Adrenal gland (tissue), 5 donors: ENCODE data around the gene LRRC8E.
A peak's percentile ranks its signal among the peaks of the same experiment; 100 is the strongest.

Experiments used
- POLR2A ChIP-seq, 2 donors: fragments of 450-650 bp; IDR thresholded peaks; one replicate each; pipeline ENCODE4 v1.6.1; 2017; ENCODE audit warnings: antibody characterized with exemption in 2 of 2, mild to moderate bottlenecking in 2 of 2, moderate library complexity in 1 of 2
- TF ChIP-seq, protein P1 (sequence below), 6 experiments: fragments of 450-650 bp in 4 of 6; fragments of 200-600 bp in 2 of 6; sonication (generic) in 1 of 6; IDR thresholded peaks; 1 replicate in 5 of 6; 2 replicates in 1 of 6; pipeline versions ENCODE4 v1.5.1 to v1.8.0; 2016 to 2021; ENCODE audit warnings: antibody characterized with exemption in 6 of 6, mild to moderate bottlenecking in 2 of 6, moderate library complexity in 1 of 6
- donor health status: DM: no; HTN: no; CAD: no.

DNA sequence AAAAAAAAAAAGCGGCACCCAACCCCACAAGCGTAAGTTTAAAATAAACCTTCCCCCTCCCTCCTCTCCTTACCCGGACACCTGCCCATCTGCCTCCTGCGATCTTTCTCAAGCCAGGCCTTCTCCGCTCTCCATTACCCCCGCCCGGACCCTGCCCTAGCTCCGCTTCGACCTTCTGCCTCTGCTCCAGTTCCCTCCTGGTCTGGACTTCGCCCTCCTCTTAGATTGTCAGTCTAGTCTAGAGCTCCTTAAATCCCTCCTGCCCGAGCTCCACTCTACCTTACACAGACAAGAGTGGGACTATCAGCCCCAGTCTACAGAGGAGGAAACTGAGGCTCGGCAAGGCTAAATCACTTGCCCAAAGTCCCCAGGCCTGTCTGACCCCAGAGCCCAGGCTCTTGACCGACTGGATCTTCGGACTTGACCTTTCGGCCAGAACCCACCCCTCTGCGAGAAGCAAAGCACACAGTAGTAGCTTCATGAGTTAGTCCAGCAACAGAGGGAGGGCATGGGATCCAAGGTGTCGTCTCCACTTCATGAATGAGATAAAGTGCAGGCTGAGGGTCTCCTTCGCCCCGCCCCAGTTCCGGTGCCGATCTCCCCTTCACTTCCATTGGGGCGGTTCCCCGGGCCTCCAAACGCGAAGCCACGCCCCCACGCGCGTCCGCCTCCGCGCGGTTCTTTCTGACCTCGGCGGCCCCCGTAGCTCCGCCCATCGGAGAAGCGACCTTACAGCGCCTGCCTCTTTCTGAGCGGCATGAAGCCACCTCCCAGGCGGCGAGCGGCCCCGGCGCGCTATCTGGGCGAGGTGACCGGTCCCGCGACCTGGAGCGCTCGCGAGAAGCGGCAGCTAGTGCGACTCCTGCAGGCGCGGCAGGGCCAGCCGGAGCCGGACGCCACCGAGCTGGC is 31.6 kb downstream of the LRRC8E start, which contains the start of gene SNAPC2:
- TF ChIP-seq, protein P1, sequence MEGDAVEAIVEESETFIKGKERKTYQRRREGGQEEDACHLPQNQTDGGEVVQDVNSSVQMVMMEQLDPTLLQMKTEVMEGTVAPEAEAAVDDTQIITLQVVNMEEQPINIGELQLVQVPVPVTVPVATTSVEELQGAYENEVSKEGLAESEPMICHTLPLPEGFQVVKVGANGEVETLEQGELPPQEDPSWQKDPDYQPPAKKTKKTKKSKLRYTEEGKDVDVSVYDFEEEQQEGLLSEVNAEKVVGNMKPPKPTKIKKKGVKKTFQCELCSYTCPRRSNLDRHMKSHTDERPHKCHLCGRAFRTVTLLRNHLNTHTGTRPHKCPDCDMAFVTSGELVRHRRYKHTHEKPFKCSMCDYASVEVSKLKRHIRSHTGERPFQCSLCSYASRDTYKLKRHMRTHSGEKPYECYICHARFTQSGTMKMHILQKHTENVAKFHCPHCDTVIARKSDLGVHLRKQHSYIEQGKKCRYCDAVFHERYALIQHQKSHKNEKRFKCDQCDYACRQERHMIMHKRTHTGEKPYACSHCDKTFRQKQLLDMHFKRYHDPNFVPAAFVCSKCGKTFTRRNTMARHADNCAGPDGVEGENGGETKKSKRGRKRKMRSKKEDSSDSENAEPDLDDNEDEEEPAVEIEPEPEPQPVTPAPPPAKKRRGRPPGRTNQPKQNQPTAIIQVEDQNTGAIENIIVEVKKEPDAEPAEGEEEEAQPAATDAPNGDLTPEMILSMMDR (IDR thresholded peaks at IDR 0.05) = peak in 1 of 6 experiments; percentile 30
- peak in 1 of 2 donors; percentile 72 for TF ChIP-seq POLR2A (IDR thresholded peaks at IDR 0.05)
